ENCODE data around the gene ATG16L1. TPM values are rescaled to one million over a fixed set of nuclear protein-coding genes. Genes with fewer than 3 reads are reported as not detected.

ATG16L1 gene
- total and polyA plus RNA-seq, 9 of the 15 experiments (the other 6 are each of a cell fraction or from before 2014, with no cell fraction given), result 6.4 to 21.3 (median 17.2) TPM

GRCh38 chr2:233280114-233280693, 28.7 kb downstream of the ATG16L1 start:
- no TSS peak for BruUV-seq (replicated peaks)
- no peak overlapping the region for H3K27ac ChIP-seq (ENCODE audit: extremely low read depth, low read depth, low read length)
- no peak overlapping the region for H3K4me3 ChIP-seq
- no peaks in the 10 kb centered on the region for H3K9me3 ChIP-seq (replicated peaks; ENCODE audit: control insufficient read depth, insufficient read depth, low read depth, low read length)
- no peaks in the 10 kb centered on the region for H4K20me1 ChIP-seq (replicated peaks; ENCODE audit: control insufficient read depth, insufficient read depth, low read length)
- no peak for FAIRE-seq
- H3K36me3 ChIP-seq (ENCODE audit: control insufficient read depth, insufficient read depth, low read length), result peaks cover 84% of the 10 kb centered on the region
- no peak overlapping the region for H3K4me2 ChIP-seq (ENCODE audit: insufficient read depth, low read length)
- CTCF ChIA-PET (ENCODE audit: low intra/inter-chr PET ratio), result no interaction called here
- H3K4me1 ChIP-seq (replicated peaks in 1 of 2; ENCODE audit: control insufficient read depth in 2 of 2, insufficient read depth in 2 of 2, low read length in 2 of 2), result no peaks in the 10 kb centered on the region
- no peak overlapping the region for H3K9ac ChIP-seq (ENCODE audit: insufficient read depth in 1 of 2, low read depth in 2 of 2, low read length in 2 of 2)
- no peaks in the 10 kb centered on the region for H3K9me1 ChIP-seq (ENCODE audit: control insufficient read depth, insufficient read depth, low read length)
- WGBS (ENCODE audit: insufficient coverage, low coverage, missing lambda C conversion rate), result 84% methylated on average over 3 of the region's 4 CpGs
- in situ Hi-C loops (cut with MboI), result no loop called here
- H2AFZ ChIP-seq (ENCODE audit: low read depth, low read length), result no peak overlapping the region
- intact Hi-C loops (cut with micrococcal nuclease), result no loop called here
- H3K79me2 ChIP-seq (ENCODE audit: control insufficient read depth, insufficient read depth, low read length), result no peaks in the 10 kb centered on the region
- no peaks in the 10 kb centered on the region for H3K27me3 ChIP-seq (ENCODE audit: control insufficient read depth in 2 of 2, insufficient read depth in 2 of 2, low read length in 2 of 2)
- POLR2A ChIA-PET, result no interaction called here
- TF ChIP-seq RFX1 (IDR thresholded peaks at IDR 0.05) (no peak), ZBTB8A (IDR thresholded peaks at IDR 0.05; ENCODE audit: partially characterized antibody) (no peak), NR4A1 (CRISPR knock-in tag; IDR thresholded peaks at IDR 0.05) (no peak), NR4A1 (tag; IDR thresholded peaks at IDR 0.05) (no peak), CBX5 (IDR thresholded peaks at IDR 0.05; ENCODE audit: borderline replicate concordance, low read depth) (no peak), RFX5 (IDR thresholded peaks at IDR 0.05; ENCODE audit: low read depth, low read length) (no peak), BHLHE40 (IDR thresholded peaks at IDR 0.05; ENCODE audit: low read length) (no peak), PRPF4 (IDR thresholded peaks at IDR 0.05; ENCODE audit: insufficient read depth, low read depth, low read length, poor library complexity, severe bottlenecking) (no peak), ARID3B (CRISPR knock-in tag; IDR thresholded peaks at IDR 0.05; ENCODE audit: borderline replicate concordance) (no peak), ZNF551 (CRISPR knock-in tag; IDR thresholded peaks at IDR 0.05) (no peak), CHCHD3 (CRISPR knock-in tag; IDR thresholded peaks at IDR 0.05) (no peak)
- TF ChIP-seq, protein P1, sequence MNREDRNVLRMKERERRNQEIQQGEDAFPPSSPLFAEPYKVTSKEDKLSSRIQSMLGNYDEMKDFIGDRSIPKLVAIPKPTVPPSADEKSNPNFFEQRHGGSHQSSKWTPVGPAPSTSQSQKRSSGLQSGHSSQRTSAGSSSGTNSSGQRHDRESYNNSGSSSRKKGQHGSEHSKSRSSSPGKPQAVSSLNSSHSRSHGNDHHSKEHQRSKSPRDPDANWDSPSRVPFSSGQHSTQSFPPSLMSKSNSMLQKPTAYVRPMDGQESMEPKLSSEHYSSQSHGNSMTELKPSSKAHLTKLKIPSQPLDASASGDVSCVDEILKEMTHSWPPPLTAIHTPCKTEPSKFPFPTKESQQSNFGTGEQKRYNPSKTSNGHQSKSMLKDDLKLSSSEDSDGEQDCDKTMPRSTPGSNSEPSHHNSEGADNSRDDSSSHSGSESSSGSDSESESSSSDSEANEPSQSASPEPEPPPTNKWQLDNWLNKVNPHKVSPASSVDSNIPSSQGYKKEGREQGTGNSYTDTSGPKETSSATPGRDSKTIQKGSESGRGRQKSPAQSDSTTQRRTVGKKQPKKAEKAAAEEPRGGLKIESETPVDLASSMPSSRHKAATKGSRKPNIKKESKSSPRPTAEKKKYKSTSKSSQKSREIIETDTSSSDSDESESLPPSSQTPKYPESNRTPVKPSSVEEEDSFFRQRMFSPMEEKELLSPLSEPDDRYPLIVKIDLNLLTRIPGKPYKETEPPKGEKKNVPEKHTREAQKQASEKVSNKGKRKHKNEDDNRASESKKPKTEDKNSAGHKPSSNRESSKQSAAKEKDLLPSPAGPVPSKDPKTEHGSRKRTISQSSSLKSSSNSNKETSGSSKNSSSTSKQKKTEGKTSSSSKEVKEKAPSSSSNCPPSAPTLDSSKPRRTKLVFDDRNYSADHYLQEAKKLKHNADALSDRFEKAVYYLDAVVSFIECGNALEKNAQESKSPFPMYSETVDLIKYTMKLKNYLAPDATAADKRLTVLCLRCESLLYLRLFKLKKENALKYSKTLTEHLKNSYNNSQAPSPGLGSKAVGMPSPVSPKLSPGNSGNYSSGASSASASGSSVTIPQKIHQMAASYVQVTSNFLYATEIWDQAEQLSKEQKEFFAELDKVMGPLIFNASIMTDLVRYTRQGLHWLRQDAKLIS (CRISPR knock-in tag; IDR thresholded peaks at IDR 0.05), result no peak
- TF ChIP-seq, protein P2, sequence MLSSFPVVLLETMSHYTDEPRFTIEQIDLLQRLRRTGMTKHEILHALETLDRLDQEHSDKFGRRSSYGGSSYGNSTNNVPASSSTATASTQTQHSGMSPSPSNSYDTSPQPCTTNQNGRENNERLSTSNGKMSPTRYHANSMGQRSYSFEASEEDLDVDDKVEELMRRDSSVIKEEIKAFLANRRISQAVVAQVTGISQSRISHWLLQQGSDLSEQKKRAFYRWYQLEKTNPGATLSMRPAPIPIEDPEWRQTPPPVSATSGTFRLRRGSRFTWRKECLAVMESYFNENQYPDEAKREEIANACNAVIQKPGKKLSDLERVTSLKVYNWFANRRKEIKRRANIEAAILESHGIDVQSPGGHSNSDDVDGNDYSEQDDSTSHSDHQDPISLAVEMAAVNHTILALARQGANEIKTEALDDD (IDR thresholded peaks at IDR 0.05), result no peak
- no peak for DNase-seq (ENCODE audit: extremely low read depth in 1 of 4, low spot score in 3 of 4)
- ATAC-seq, result no peak

Measured in K562 (cell line).